A172 (cell line): Measurements from ENCODE around the gene SRRM3. TPM values are rescaled to one million over a fixed set of nuclear protein-coding genes. Genes with fewer than 3 reads are reported as not detected.

Source experiments
- total RNA-seq: library from RNA; depleted of rRNA; stranded (reverse); fragments of >200 nt; shearing (Covaris generic); gene quantifications from 2 replicates; pipeline ENCODE4 v1.2.3, GENCODE V29; 2014; rRNA removed

The SRRM3 gene
- total RNA-seq, 1 experiment from 2014 or later, result 18.5 TPM

Other genes with a start within 250 kb of the SRRM3 start
- 13.6 and 26.5 TPM in 2 replicates for gene TMEM120A, start 207.3 kb upstream of the SRRM3 start, total RNA-seq
- 52.3 and 84.7 TPM in 2 replicates for gene STYXL1, start 153.9 kb upstream of the SRRM3 start, total RNA-seq
- 92.9 and 121 TPM in 2 replicates for gene MDH2, start 153.8 kb upstream of the SRRM3 start, total RNA-seq
- gene HSPB1, start 100.8 kb downstream of the SRRM3 start, total RNA-seq, result 235 and 382 TPM in 2 replicates
- 149 and 151 TPM in 2 replicates for gene YWHAG, start 157.1 kb downstream of the SRRM3 start, total RNA-seq
- gene SSC4D, start 207.8 kb downstream of the SRRM3 start, total RNA-seq, result 0.76 and 2.4 TPM in 2 replicates
- 3.9 and 12.1 TPM in 2 replicates for gene ZP3, start 223.1 kb downstream of the SRRM3 start, total RNA-seq